ENCODE results near the gene CUL5. TPM values are rescaled to one million over a fixed set of nuclear protein-coding genes. Genes with fewer than 3 reads are reported as not detected.

The CUL5 gene
- total and polyA plus RNA-seq, 9 donors, result 8.3 to 34.4 (median 30.9) TPM

GRCh38 chr11:108034952-108035351, 26.3 kb downstream of the CUL5 start:
- intact Hi-C loops (cut with DNase I), result no loop called here
- H3K9me3 ChIP-seq, result no peaks in the 10 kb centered on the region
- TF ChIP-seq POLR2A (IDR thresholded peaks at IDR 0.05) (no peak), EP300 (IDR thresholded peaks at IDR 0.05) (no peak), CTCF (IDR thresholded peaks at IDR 0.05) (no peak)
- 96 to 97% (median 97%) methylated on average over 1 of the region's 1 CpG for WGBS, 3 donors
- H3K36me3 ChIP-seq, result no peaks in the 10 kb centered on the region
- H3K27ac ChIP-seq, result no peak overlapping the region
- no peak for DNase-seq
- no peaks in the 10 kb centered on the region for H3K27me3 ChIP-seq
- no peak overlapping the region for H3K4me3 ChIP-seq
- peaks cover 10% of the 10 kb centered on the region for H3K4me1 ChIP-seq (ENCODE audit: insufficient read depth)

- no peak for DNase-seq
- Histone ChIP-seq H3K36me3 (no peaks in the 10 kb centered on the region), H3K4me1 (ENCODE audit: insufficient read depth) (peaks cover 10% of the 10 kb centered on the region), H3K9me3 (no peaks in the 10 kb centered on the region), H3K27me3 (no peaks in the 10 kb centered on the region), H3K4me3 (no peak overlapping the region), H3K27ac (no peak overlapping the region)
- WGBS, 3 donors, result 57 to 63% (median 63%) methylated on average over 4 of the region's 4 CpGs
- no peak for TF ChIP-seq EP300 (IDR thresholded peaks at IDR 0.05)
- intact Hi-C loops (cut with DNase I), result no loop called here
These were observed 27.0 kb downstream of the CUL5 start for GRCh38 chr11:108035690-108036089.

- DNase-seq, result no peak
- H3K36me3 ChIP-seq, result no peaks in the 10 kb centered on the region
- intact Hi-C loops (cut with DNase I), result no loop called here
- TF ChIP-seq CTCF (IDR thresholded peaks at IDR 0.05) (no peak), POLR2A (IDR thresholded peaks at IDR 0.05) (no peak), EP300 (IDR thresholded peaks at IDR 0.05) (no peak)
- WGBS, 3 donors, result 24 to 42% (median 26%) methylated on average over 2 of the region's 2 CpGs
- H3K4me3 ChIP-seq, result no peak overlapping the region
- H3K27ac ChIP-seq, result peak overlapping the region in 1 of 2 donors; percentile 1
- H3K4me1 ChIP-seq (ENCODE audit: insufficient read depth), result peaks cover 10% of the 10 kb centered on the region
- H3K9me3 ChIP-seq, result no peaks in the 10 kb centered on the region
- H3K27me3 ChIP-seq, result no peaks in the 10 kb centered on the region
These were observed 28.5 kb downstream of the CUL5 start for GRCh38 chr11:108037211-108037610.

- no peaks in the 10 kb centered on the region for H3K9me3 ChIP-seq
- TF ChIP-seq CTCF (IDR thresholded peaks at IDR 0.05), result no peak
- no peak for TF ChIP-seq EP300 (IDR thresholded peaks at IDR 0.05)
- TF ChIP-seq POLR2A (IDR thresholded peaks at IDR 0.05), result no peak
- H3K27ac ChIP-seq, result peak overlapping the region in 1 of 2 donors; percentile 1
- WGBS, 3 donors, result 23 to 34% (median 25%) methylated on average over 6 of the region's 6 CpGs
- H3K27me3 ChIP-seq, result no peaks in the 10 kb centered on the region
- intact Hi-C loops (cut with DNase I), result no loop called here
- H3K36me3 ChIP-seq, result no peaks in the 10 kb centered on the region
- peaks cover 10% of the 10 kb centered on the region for H3K4me1 ChIP-seq (ENCODE audit: insufficient read depth)
- no peak overlapping the region for H3K4me3 ChIP-seq
- no peak for DNase-seq
These were observed 28.9 kb downstream of the CUL5 start for GRCh38 chr11:108037636-108038035.

- no peaks in the 10 kb centered on the region for H3K36me3 ChIP-seq
- intact Hi-C loops (cut with DNase I), result no loop called here
- no peaks in the 10 kb centered on the region for H3K27me3 ChIP-seq
These were observed 39.6 kb downstream of the CUL5 start for GRCh38 chr11:108048269-108048668.

More at GRCh38 chr11:108048269-108048668, 39.6 kb downstream of the CUL5 start:
- no peak overlapping the region for H3K27ac ChIP-seq
- 94 to 100% (median 96%) methylated on average over 1 of the region's 1 CpG for WGBS, 3 donors
- no peak for DNase-seq
- no peak for TF ChIP-seq EP300 (IDR thresholded peaks at IDR 0.05)
- TF ChIP-seq POLR2A (IDR thresholded peaks at IDR 0.05), result no peak
- no peak for TF ChIP-seq CTCF (IDR thresholded peaks at IDR 0.05)
- no peaks in the 10 kb centered on the region for H3K9me3 ChIP-seq
- H3K4me3 ChIP-seq, result no peak overlapping the region
- H3K4me1 ChIP-seq (ENCODE audit: insufficient read depth), result no peaks in the 10 kb centered on the region

Data from ovary (tissue), 9 donors.